HG03575 (cell line): ENCODE measurements around the gene ATP5MC2.

ENCODE experiments used
- ATAC-seq: cut with Tn5 transposase; IDR thresholded peaks from one replicate; pipeline ENCODE4 v1.9.1; 2021; ENCODE audit not compliant: unreplicated experiment, insufficient number of reproducible peaks, low FRiP score; ENCODE audit errors: extremely low read depth

The ATP5MC2 gene

GRCh38 chr12:53623548-53624385 lies 52.1 kb downstream of the ATP5MC2 start:
- no peak for ATAC-seq

- no peak for ATAC-seq
Observed at GRCh38 chr12:53622724-53623123, 53.2 kb downstream of the ATP5MC2 start.

GRCh38 chr12:53618275-53618674 lies 57.6 kb downstream of the ATP5MC2 start:
- ATAC-seq = no peak

- no peak for ATAC-seq
Observed at GRCh38 chr12:53617700-53618099, 58.2 kb downstream of the ATP5MC2 start.

GRCh38 chr12:53616950-53617349 lies 58.9 kb downstream of the ATP5MC2 start:
- no peak for ATAC-seq
